B cell (primary cell): ENCODE results near the gene CAMK2N1. TPM values are rescaled to one million over a fixed set of nuclear protein-coding genes. Genes with fewer than 3 reads are reported as not detected.

Experiments used
- ATAC-seq: fragments of 200-7000 bp; cut with Tn5 transposase; one replicate; pipeline ENCODE4 v1.10.0; 2021; ENCODE audit warnings: low read depth, mild to moderate bottlenecking, moderate number of reproducible peaks, moderate library complexity
- CTCF ChIA-PET: fragments of 350-600 bp; sonication (Branson Sonifier 250); formaldehyde crosslinking; loops from one replicate; lab custom pipeline; 2021; ENCODE audit warnings: antibody characterized with exemption, inconsistent platforms; lab: Charles Lee
- POLR2A ChIA-PET: fragments of 350-600 bp; sonication (Branson Sonifier 250); formaldehyde crosslinking; loops from one replicate; lab custom pipeline; 2021; ENCODE audit warnings: antibody characterized with exemption; lab: Charles Lee
- DNase-seq: peaks from one replicate; pipeline ENCODE4 v3.0.0; 2013
- H2AFZ ChIP-seq: 2 replicates; pipeline ENCODE4 v1.6.1; 2012; ENCODE audit warnings: mild to moderate bottlenecking, low read depth, low read length; ENCODE audit not compliant: insufficient read depth, poor library complexity, severe bottlenecking
- H3K27ac ChIP-seq, 2 donors: 1 replicate in 1 of 2; 2 replicates in 1 of 2; pipeline ENCODE4 v1.5.1; 2012 to 2013; ENCODE audit warnings: low read length in 2 of 2, mild to moderate bottlenecking in 2 of 2, moderate library complexity in 1 of 2
- H3K27me3 ChIP-seq, 4 experiments: fragments of 200-600 bp in 1 of 4; sonication (generic) in 1 of 4; replicated peaks in 1 of 4; 1 replicate in 2 of 4; 2 replicates in 2 of 4; pipeline versions ENCODE4 v1.6.1 to v1.7.0; 2013 to 2016; ENCODE audit warnings: low read length in 3 of 4, mild to moderate bottlenecking in 2 of 4, mixed read lengths in 1 of 4, moderate library complexity in 1 of 4; ENCODE audit not compliant: insufficient read depth in 4 of 4, control insufficient read depth in 3 of 4; ENCODE audit errors: control extremely low read depth in 1 of 4
- H3K36me3 ChIP-seq, 2 experiments: replicated peaks in 1 of 2; 1 replicate in 1 of 2; 2 replicates in 1 of 2; pipeline versions ENCODE4 v1.6.1 to v1.7.1; 2013; ENCODE audit warnings: low read length in 1 of 2; ENCODE audit not compliant: insufficient read depth in 2 of 2, control insufficient read depth in 1 of 2; ENCODE audit errors: control extremely low read depth in 1 of 2, extremely low read depth in 1 of 2
- H3K4me1 ChIP-seq, 2 donors: fragments of 200-600 bp in 1 of 2; sonication (generic) in 1 of 2; 1 replicate in 1 of 2; 2 replicates in 1 of 2; pipeline versions ENCODE4 v1.5.1 to v1.6.1; 2013 to 2017; ENCODE audit warnings: low read length in 2 of 2; ENCODE audit not compliant: control insufficient read depth in 2 of 2, insufficient read depth in 2 of 2
- H3K4me2 ChIP-seq: replicated peaks from 2 replicates; pipeline ENCODE3; 2012; ENCODE audit warnings: mild to moderate bottlenecking, low read depth, low read length; ENCODE audit not compliant: poor library complexity, severe bottlenecking
- H3K4me3 ChIP-seq, 5 experiments: fragments of 200-600 bp in 1 of 5; sonication (generic) in 1 of 5; 1 replicate in 3 of 5; 2 replicates in 2 of 5; pipeline versions ENCODE4 v1.5.1 to v1.7.0; 2011 to 2016; ENCODE audit warnings: low read length in 4 of 5, mild to moderate bottlenecking in 4 of 5, low read depth in 2 of 5, control low read depth in 1 of 5, moderate library complexity in 1 of 5; ENCODE audit not compliant: insufficient read depth in 1 of 5; ENCODE audit errors: control extremely low read depth in 1 of 5, extremely low read depth in 1 of 5
- H3K79me2 ChIP-seq: fragments of 200-600 bp; sonication (generic); one replicate; pipeline ENCODE4 v1.6.0; 2016; ENCODE audit warnings: low read length; ENCODE audit not compliant: control insufficient read depth, insufficient read depth
- H3K9ac ChIP-seq: fragments of 200-600 bp; sonication (generic); 2 replicates; pipeline ENCODE4 v1.6.1; 2017; ENCODE audit warnings: mild to moderate bottlenecking, low read length, moderate library complexity
- H3K9me3 ChIP-seq, 3 donors: one replicate each; pipeline versions ENCODE4 v1.6.1 to v1.7.1; 2013; ENCODE audit warnings: low read length in 2 of 3; ENCODE audit not compliant: control insufficient read depth in 2 of 3, insufficient read depth in 1 of 3; ENCODE audit errors: control extremely low read depth in 1 of 3
- H4K20me1 ChIP-seq: 2 replicates; pipeline ENCODE4 v1.6.0; 2012; ENCODE audit warnings: mild to moderate bottlenecking, low read length; ENCODE audit not compliant: insufficient read depth, control insufficient read depth, poor library complexity, severe bottlenecking
- H3K27ac Mint-ChIP-seq: one replicate; pipeline ENCODE4 v1.8.0; 2021; ENCODE audit warnings: mixed read lengths
- H3K27me3 Mint-ChIP-seq: one replicate; pipeline ENCODE4 v1.8.0; 2021; ENCODE audit warnings: mixed read lengths
- H3K4me1 Mint-ChIP-seq: one replicate; pipeline ENCODE4 v1.8.0; 2021; ENCODE audit warnings: mixed read lengths
- H3K4me3 Mint-ChIP-seq: one replicate; pipeline ENCODE4 v1.8.0; 2021; ENCODE audit warnings: mixed read lengths
- H3K9me3 Mint-ChIP-seq: one replicate; pipeline ENCODE4 v1.8.0; 2022; ENCODE audit warnings: mixed read lengths; ENCODE audit not compliant: insufficient read depth
- CTCF ChIP-seq: fragments of 200-600 bp; IDR thresholded peaks from one replicate; pipeline ENCODE4 v1.8.0; 2022; ENCODE audit warnings: antibody characterized with exemption, mild to moderate bottlenecking
- EZH2 ChIP-seq: IDR thresholded peaks from 2 replicates; pipeline ENCODE4 v1.6.1; 2012; ENCODE audit warnings: borderline replicate concordance, low read depth, mild to moderate bottlenecking, moderate library complexity, low read length; ENCODE audit not compliant: insufficient read depth, poor library complexity, severe bottlenecking
- WGBS: methylation state at CpG from one replicate; pipeline ENCODE4 v1.1.5; 2013; ENCODE audit warnings: missing lambda C conversion rate; ENCODE audit not compliant: insufficient coverage; 5-methylcytosine and 5-hydroxymethylcytosine counted together
- intact Hi-C: fragments of 100-400 bp; cut with micrococcal nuclease; formaldehyde crosslinking; loops from one replicate; pipeline ENCODE4 v1.10.0; 2022
- polyA plus RNA-seq: library from polyadenylated mRNA; depleted of rRNA; stranded (reverse); fragments of >200 nt; gene quantifications from 2 replicates; pipeline ENCODE4 v1.2.3, GENCODE V29; 2012
- total RNA-seq, 2 donors: library from RNA; stranded (reverse); fragments of 120-200 nt in 1 of 2; gene quantifications; 1 replicate in 1 of 2; 2 replicates in 1 of 2; pipeline versions ENCODE4 v1.2.3 to v1.2.4, GENCODE V29; 2013 to 2022

Gene CAMK2N1
- total and polyA plus RNA-seq, 2 donors (not counting 1 experiment from before 2014, with no cell fraction given), result 0.49 to 6.0 TPM

DNA sequence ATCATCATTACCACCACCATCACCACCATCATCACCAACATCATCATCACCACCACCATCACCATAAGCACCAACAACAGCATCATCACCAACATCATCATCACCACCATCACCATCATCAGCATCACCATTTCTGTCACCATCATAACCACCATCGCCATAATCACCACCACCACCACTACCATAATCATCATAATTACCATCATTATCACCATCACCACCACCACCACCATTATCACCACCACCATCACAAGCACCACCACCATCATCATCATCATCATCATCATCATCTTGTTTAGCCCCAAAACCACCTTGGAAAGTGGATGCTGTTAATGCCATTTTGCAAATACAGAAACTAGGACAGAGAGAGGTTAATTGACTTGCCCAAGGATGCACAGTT lies 22.5 kb downstream of the CAMK2N1 start:
- H3K27me3 ChIP-seq, result peaks cover 0 to 14% (median 4%) of the 10 kb centered on the region in 4 experiments
- Mint-ChIP-seq H3K4me3 (no peak overlapping the region), H3K27ac (no peak overlapping the region), H3K27me3 (peaks cover 43% of the 10 kb centered on the region), H3K4me1 (no peaks in the 10 kb centered on the region), H3K9me3 (no peaks in the 10 kb centered on the region)
- no peak overlapping the region for H3K4me2 ChIP-seq
- H3K27ac ChIP-seq, result no peak overlapping the region
- POLR2A ChIA-PET, result no interaction called here
- no peak for TF ChIP-seq EZH2
- TF ChIP-seq CTCF, result no peak
- no peak overlapping the region for H3K9ac ChIP-seq
- H3K36me3 ChIP-seq, result no peaks in the 10 kb centered on the region
- 64% methylated on average over 1 of the region's 1 CpG for WGBS
- ATAC-seq (no peak), DNase-seq (no peak)
- H2AFZ ChIP-seq, result no peak overlapping the region
- CTCF ChIA-PET, result interaction anchor here (0.9 kb wide), 1 partner anchor 11 kb away, joined by 3 read pairs; no protein-coding TSS in a partner anchor
- no peaks in the 10 kb centered on the region for H3K79me2 ChIP-seq
- no peaks in the 10 kb centered on the region for H4K20me1 ChIP-seq
- intact Hi-C loops, result no loop called here
- no peak overlapping the region for H3K4me3 ChIP-seq
- H3K9me3 ChIP-seq, result peaks cover 0 to 12% (median 3%) of the 10 kb centered on the region in 3 donors
- no peaks in the 10 kb centered on the region for H3K4me1 ChIP-seq

GRCh38 chr1:20462397-20462796 lies 23.6 kb downstream of the CAMK2N1 start:
- no peak overlapping the region for H3K27ac Mint-ChIP-seq
- H3K4me1 ChIP-seq, result no peaks in the 10 kb centered on the region
- H3K9me3 Mint-ChIP-seq, result no peaks in the 10 kb centered on the region
- H4K20me1 ChIP-seq, result no peaks in the 10 kb centered on the region
- H3K9ac ChIP-seq, result no peak overlapping the region
- peaks cover 39% of the 10 kb centered on the region for H3K27me3 Mint-ChIP-seq
- DNase-seq (no peak), ATAC-seq (no peak)
- POLR2A ChIA-PET, result no interaction called here
- WGBS, result 80% methylated on average over 3 of the region's 3 CpGs
- TF ChIP-seq EZH2, result no peak
- no peak for TF ChIP-seq CTCF
- H3K4me3 Mint-ChIP-seq, result no peak overlapping the region
- peaks cover 0 to 12% (median 3%) of the 10 kb centered on the region in 3 donors for H3K9me3 ChIP-seq
- H2AFZ ChIP-seq, result no peak overlapping the region
- no peak overlapping the region for H3K27ac ChIP-seq
- H3K4me1 Mint-ChIP-seq, result no peaks in the 10 kb centered on the region
- intact Hi-C loops, result no loop called here
- no peak overlapping the region for H3K4me2 ChIP-seq
- no peak overlapping the region for H3K4me3 ChIP-seq
- CTCF ChIA-PET, result interaction anchor here (0.9 kb wide), 1 partner anchor 10 kb away, joined by 3 read pairs; no protein-coding TSS in a partner anchor
- H3K36me3 ChIP-seq, result no peaks in the 10 kb centered on the region
- H3K79me2 ChIP-seq, result no peaks in the 10 kb centered on the region
- peaks cover 0 to 13% (median 5%) of the 10 kb centered on the region in 4 experiments for H3K27me3 ChIP-seq
